GM19463 (cell line): ENCODE results near the gene IMMP2L.
A peak's percentile ranks its signal among the peaks of the same experiment; 100 is the strongest.

ENCODE experiments used
- ATAC-seq: cut with Tn5 transposase; IDR thresholded peaks from one replicate; pipeline ENCODE4 v1.9.1; 2021; ENCODE audit warnings: mild to moderate bottlenecking, moderate library complexity; ENCODE audit not compliant: unreplicated experiment

The IMMP2L gene

GRCh38 chr7:111018447-111018846 is 543.8 kb downstream of the IMMP2L start:
- ATAC-seq, result no peak

- ATAC-seq, result no peak
These were observed 548.2 kb downstream of the IMMP2L start for GRCh38 chr7:111014079-111014478.

DNA sequence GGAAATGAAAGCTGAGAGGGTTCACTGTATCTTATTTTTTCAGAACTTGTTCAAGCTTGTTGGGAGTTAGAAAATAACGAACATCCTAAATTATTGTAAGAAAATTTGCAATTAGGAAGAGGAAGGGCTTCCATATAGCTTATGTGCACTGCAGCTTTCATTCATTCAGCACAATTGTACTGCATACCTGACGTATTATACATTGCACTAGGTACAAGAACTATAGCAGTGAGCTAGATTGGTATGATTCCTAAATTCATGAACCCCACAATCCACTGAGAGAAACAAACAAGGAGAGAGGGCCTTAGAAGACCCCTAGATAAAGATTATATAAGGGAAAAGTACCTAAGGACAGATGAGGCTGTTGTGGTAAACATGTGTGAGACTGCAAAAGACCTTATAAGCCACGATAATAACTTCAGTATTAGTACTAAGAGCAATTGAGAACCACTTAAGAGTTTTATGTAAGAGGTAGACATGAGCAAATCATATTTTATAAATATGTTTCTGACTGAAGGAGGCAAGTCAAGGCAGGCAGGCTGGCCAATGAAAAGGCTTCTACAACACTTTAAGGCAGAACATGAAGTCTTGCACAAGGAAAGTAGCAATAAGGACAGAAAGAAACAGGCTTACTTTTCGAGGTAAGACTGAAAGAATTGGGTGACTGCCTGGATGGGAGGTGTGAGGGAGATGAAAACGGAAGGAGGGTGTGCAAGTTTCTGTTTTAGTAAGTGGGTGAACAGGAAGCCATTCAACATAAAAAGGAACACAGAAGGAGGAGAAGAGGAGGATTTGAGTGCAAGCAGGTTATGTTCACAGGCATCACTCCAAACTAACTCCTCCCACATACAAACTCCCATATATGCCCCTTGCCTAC is 549.3 kb downstream of the IMMP2L start:
- peak; percentile 96 for ATAC-seq

DNA sequence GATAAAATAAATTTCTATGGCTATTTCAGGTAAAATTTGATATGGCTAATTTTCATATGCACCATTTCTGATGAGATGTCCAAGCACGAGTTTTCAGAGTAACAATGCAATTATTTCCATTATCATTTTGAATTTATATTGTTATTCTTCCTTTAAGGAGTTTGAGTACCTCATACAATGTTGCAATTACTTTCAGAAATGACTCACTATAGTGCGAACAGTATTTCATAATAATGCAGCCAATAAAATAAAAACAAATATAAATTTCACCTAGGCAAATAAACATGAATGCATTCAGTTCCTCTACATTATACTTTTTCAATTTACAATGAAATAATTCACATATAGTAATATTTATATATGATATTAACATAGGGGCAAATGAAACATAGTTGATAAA is 550.1 kb downstream of the IMMP2L start:
- no peak for ATAC-seq

DNA sequence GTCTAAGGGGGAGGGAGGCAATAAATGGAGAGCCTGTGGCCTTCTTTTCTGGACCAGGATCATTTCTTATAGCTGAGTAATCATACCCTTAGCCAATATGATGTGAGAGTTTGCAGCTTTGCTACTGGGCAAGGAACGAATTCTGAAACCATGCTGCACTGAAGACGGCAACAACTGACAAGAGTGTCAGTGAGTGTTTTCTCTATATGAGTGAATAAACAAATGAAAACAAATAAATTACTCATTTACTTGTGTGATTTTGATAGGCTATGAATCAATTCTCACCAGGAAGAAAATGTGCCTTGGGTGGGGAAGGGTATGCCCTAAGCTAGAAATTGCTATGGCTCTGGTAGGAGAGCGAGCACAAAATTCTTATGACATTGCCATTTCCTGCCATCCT is 550.8 kb downstream of the IMMP2L start:
- no peak for ATAC-seq

- no peak for ATAC-seq
These were observed 551.5 kb downstream of the IMMP2L start for GRCh38 chr7:111010798-111011197.

DNA sequence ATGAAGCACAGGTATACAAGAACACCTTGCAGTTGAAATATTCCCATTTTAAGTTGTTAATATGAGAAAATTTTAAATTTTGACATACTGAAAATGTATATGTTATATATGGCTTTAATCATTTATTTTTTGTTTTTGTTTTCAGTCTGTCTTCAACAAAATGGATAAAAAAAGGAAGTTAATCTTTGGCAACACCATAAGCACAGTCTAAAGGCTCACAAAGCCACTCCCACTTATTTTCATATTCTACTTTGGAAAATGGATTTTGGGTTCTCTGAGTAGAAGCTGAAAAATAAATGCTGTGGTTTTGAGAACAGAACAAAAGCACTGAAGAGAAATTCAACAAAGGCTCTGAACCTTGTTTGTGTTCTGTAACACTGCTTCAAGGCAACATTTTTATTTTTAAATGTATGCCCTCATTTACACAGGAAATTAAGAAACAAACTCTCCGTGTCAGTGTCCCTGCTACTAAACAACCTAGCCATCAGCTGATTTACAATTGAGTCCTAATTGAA is 552.7 kb downstream of the IMMP2L start:
- ATAC-seq, result no peak

DNA sequence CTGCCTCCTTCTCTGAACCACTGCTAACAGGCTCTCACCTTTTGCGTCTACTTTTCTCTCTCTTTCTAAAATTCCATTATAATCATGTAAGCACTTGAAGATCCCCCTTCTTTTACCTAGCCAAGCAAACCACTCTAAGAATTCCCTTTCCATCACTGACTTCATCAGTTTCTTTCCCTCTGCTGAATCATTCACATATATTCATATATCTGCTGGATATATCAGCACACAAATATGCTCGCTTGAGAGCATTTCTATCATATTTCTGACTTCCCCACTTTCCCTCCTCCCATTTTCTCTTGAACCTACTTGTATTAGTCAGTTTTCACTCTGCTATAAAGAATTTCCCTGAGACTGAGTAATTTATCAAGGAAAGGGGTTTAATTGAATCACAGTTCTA is 555.6 kb downstream of the IMMP2L start:
- no peak for ATAC-seq

DNA sequence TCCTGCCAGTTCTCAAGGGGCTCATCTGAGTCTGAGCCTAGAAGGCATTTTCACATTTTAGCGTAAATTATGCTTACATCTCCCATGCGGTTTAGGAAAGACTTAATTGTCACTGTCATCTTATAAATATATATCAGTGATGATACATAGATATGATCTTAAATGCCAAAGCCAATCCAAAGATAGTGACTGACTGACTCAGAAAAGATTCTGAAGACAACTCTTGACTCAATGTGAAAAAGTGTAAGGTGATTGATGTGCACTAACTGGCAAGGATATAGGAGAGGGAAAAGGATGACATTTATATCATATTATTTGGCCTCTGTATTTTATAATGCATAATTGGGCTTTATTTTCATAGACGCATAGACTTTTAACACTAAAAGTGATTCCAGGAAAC is 556.3 kb downstream of the IMMP2L start:
- ATAC-seq, result no peak

DNA sequence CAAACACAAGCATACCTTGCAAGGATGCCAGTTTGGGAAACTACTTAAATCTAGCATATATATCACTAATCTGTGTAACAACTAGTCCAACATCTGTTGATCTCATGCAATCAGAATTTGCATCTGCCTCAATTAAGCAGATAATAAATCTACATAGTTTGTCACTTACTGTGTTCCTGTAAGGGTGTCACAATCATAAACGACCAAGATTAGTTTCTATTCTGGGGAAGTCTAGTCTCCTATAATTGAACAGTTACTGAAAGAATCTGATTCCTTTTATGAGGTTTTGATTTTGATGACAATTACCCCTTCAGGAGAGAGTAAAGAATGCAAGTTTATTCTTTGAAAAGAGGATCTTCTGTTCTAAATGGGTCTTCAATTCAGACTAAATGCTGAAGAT is 556.8 kb downstream of the IMMP2L start:
- ATAC-seq, result no peak

- ATAC-seq, result peak; percentile 58
These were observed 557.9 kb downstream of the IMMP2L start for GRCh38 chr7:111004310-111004901.

DNA sequence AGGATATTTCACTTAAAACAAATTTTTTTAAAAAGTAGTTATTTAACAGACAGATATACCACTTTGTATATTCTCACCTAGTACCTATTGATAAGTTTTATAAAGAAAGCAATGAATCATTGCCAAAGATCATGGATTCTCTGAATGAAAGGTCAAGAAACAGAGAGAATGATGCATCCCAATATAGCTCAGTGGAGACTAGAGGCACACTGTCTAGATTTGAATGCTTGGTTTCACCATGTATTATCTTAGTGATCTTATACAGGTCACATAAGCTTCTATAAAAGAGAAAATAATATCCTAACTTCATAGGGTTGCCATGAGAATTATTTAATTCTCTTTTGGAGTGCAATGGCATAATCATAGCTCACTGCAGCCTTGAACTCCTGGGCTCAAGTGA is 558.4 kb downstream of the IMMP2L start:
- ATAC-seq, result no peak

DNA sequence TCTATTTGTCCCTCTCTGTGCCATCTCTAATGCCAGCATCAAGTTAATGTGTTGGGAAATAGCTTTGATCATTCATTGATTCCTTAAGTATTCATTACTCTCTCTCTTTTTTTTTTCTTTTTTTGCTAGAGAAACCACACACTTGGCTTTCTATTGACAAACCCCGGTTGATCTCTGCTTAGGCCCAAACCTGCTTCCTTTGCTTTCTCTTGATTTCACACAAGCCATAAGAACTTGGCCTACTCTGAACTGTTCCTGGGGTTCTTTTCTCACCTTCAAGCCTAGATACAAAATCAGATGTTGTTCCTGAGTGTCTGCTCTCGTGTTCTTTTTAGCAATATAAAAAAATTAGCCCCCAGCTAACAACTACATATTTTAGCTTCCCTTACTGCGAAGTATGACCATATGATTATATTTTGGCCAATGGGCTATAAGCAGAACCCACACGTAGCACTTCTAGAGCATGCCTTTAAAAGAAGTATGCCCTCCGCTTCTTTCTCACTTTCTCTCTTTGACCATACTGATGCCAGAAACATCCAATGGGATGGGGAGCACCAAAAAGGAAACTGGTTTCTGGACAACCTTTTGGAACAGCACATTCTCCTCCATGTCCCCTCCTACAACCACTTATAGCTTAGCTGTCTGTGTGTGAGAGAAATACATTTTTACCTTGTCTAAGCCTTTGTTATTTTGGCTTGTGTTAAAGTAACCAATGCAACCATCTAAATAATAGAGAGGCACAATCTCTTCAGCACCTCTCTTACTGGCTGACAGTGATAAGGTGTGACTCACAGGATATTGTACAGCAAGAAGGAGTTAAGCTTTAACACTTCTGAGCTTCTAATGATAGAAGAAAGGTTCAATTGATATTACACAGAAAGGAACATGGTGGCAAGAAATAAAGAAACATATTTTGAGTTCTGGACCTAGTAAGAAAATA is 568.0 kb downstream of the IMMP2L start:
- ATAC-seq, result no peak

DNA sequence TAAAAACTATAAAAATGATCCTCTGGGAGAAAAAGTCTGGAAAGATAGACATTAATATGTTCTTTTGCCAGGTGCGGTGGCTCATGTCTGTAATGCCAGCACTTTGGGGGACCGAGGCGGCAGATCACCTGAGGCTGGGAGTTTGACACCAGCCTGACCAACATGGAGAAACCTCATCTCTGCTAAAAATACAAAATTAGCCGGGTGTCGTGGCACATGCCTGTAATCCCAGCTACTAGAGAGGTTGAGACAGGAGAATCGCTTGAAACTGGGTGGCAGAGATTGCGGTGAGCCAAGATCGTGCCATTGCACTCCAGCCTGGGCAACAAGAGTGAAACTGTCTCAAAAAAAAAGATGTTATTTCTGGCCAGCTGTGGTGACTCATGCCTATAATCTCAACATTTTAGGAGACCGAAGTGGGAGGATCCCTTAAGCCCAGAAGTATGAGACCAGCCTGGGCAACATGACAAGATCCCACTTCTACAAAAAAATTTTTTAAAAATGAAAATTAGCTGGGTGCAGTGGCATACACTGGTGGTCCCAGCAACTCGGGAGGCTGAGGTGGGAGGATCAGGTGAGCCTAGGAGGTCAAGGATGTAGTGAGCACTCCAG is 573.3 kb downstream of the IMMP2L start:
- no peak for ATAC-seq

DNA sequence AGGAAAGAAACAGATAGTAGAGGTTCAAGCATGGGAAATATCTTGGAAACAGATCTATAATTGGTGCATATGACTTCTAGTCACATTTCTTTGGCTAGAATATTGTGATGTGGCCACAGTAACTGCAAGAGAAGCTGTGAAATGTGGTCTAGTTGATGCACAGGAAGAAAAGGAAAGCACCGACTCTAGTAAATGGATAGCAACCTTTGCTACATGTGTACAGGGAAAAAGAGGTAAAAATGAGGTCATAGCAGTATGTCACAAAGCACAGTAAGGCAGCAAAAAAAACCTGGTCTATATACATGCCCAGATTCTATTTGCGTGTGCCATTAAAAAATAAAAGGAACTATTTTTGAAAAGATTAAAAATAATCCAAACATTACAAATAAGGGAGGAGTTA is 573.9 kb downstream of the IMMP2L start:
- no peak for ATAC-seq

DNA sequence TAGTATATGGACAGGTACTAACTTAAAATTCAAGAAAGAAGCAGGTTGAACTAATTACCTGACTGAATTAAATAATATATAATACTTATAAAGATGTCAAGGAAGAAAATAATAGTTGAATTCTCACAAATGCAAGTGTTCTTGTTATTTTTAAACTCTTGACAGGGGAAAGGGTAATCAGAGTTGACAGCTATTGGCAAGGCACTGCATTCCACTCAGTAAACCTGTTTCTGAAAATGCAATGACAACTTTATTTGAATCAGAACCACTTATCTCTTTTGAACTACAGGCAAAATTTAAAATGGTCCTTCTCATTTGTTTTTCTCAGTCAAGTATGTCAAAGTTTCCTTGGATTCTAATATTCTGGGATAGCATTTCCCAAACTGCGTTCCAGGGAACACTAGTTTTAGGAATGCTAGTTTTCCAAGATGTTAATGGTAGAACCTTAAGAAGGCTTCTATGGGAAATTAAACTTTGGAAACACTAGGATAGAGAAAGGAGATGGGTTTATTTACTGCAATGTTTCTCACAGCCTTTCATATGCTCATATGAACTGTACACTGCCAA is 575.1 kb downstream of the IMMP2L start:
- ATAC-seq, result no peak

GRCh38 chr7:110983822-110984456 is 578.4 kb downstream of the IMMP2L start:
- no peak for ATAC-seq

GRCh38 chr7:110977127-110977737 is 585.1 kb downstream of the IMMP2L start:
- ATAC-seq, result no peak

GRCh38 chr7:110975486-110975885 is 586.8 kb downstream of the IMMP2L start:
- no peak for ATAC-seq

DNA sequence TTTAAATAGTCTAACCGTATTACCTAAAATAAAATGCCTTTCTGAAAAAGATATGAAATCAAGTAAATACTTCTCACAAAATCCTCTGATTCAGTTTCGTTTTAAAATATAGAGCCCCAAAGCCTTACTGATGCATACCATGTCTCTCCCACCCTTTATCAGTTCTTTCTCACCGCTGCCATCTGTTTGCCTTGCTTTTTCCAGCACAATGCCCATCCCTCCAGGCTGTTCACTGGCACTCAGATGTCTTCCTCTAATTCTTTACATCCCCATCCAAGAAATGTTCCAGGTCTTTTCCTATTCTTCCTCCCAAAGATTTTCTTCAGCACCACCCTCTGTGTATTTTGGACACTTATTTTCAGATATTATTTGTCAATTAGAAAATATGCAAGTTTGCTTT is 587.9 kb downstream of the IMMP2L start:
- no peak for ATAC-seq
